ENCODE results near the gene NEK1.
"Not testable (repeated sequence)": the region's sequence is repeated elsewhere in the genome, so short reads cannot be mapped to it uniquely, and the experiment has no call there.

NEK1 gene

GRCh38 chr4:169427727-169428126 is 184.7 kb downstream of the NEK1 start:
- DNase-seq (ENCODE audit: low spot score), result not testable (repeated sequence)

GRCh38 chr4:169420291-169420690 is 192.1 kb downstream of the NEK1 start:
- FAIRE-seq (no peak), DNase-seq (ENCODE audit: low spot score) (no peak)

More at GRCh38 chr4:169427727-169428126, 184.7 kb downstream of the NEK1 start:
- FAIRE-seq, result not testable (repeated sequence)

GRCh38 chr4:169418846-169419245 is 193.5 kb downstream of the NEK1 start:
- DNase-seq (ENCODE audit: low spot score), result no peak
- no peak for FAIRE-seq

- no peak for FAIRE-seq
Observed at GRCh38 chr4:169417629-169418282, 194.6 kb downstream of the NEK1 start.

GRCh38 chr4:169416997-169417396 is 195.4 kb downstream of the NEK1 start:
- FAIRE-seq (no peak), DNase-seq (ENCODE audit: low spot score) (no peak)

More at GRCh38 chr4:169417629-169418282, 194.6 kb downstream of the NEK1 start:
- no peak for DNase-seq (ENCODE audit: low spot score)

GRCh38 chr4:169416461-169416860 is 195.9 kb downstream of the NEK1 start:
- FAIRE-seq (no peak), DNase-seq (ENCODE audit: low spot score) (no peak)

- FAIRE-seq (no peak), DNase-seq (ENCODE audit: low spot score) (no peak)
Observed at GRCh38 chr4:169414913-169415312, 197.5 kb downstream of the NEK1 start.

- DNase-seq (ENCODE audit: low spot score) (no peak), FAIRE-seq (no peak)
Observed at GRCh38 chr4:169412046-169412445, 200.3 kb downstream of the NEK1 start.

- FAIRE-seq (no peak), DNase-seq (ENCODE audit: low spot score) (no peak)
Observed at GRCh38 chr4:169410839-169411770, 201.3 kb downstream of the NEK1 start.

GRCh38 chr4:169407217-169407845 is 205.1 kb downstream of the NEK1 start:
- FAIRE-seq, result no peak
- DNase-seq (ENCODE audit: low spot score), result no peak

- DNase-seq (ENCODE audit: low spot score) (no peak), FAIRE-seq (no peak)
Observed at GRCh38 chr4:169404960-169405359, 207.4 kb downstream of the NEK1 start.

GRCh38 chr4:169400832-169401231 is 211.6 kb downstream of the NEK1 start:
- FAIRE-seq (no peak), DNase-seq (ENCODE audit: low spot score) (no peak)

- no peak for DNase-seq (ENCODE audit: low spot score)
- no peak for FAIRE-seq
Observed at GRCh38 chr4:169399976-169400767, 212.2 kb downstream of the NEK1 start.

- FAIRE-seq (no peak), DNase-seq (ENCODE audit: low spot score) (no peak)
Observed at GRCh38 chr4:169398316-169398715, 214.1 kb downstream of the NEK1 start.

GRCh38 chr4:169397762-169398161 is 214.6 kb downstream of the NEK1 start:
- FAIRE-seq, result no peak

GRCh38 chr4:169385376-169385775 is 227.0 kb downstream of the NEK1 start:
- no peak for FAIRE-seq
- no peak for DNase-seq (ENCODE audit: low spot score)

More at GRCh38 chr4:169397762-169398161, 214.6 kb downstream of the NEK1 start:
- DNase-seq (ENCODE audit: low spot score), result no peak

GRCh38 chr4:169384779-169385178 is 227.6 kb downstream of the NEK1 start:
- DNase-seq (ENCODE audit: low spot score), result no peak
- no peak for FAIRE-seq

GRCh38 chr4:169383724-169384123 is 228.7 kb downstream of the NEK1 start:
- DNase-seq (ENCODE audit: low spot score), result no peak

GRCh38 chr4:169379688-169380087 is 232.7 kb downstream of the NEK1 start:
- no peak for FAIRE-seq
- DNase-seq (ENCODE audit: low spot score), result no peak

More at GRCh38 chr4:169383724-169384123, 228.7 kb downstream of the NEK1 start:
- FAIRE-seq, result no peak

- DNase-seq (ENCODE audit: low spot score), result no peak
- no peak for FAIRE-seq
Observed at GRCh38 chr4:169377367-169377766, 235.0 kb downstream of the NEK1 start.

GRCh38 chr4:169376421-169376820 is 236.0 kb downstream of the NEK1 start:
- FAIRE-seq, result no peak
- no peak for DNase-seq (ENCODE audit: low spot score)

Measured in RCC 7860 (cell line).